VCaP (cell line): Measurements from ENCODE around the gene ATP1A4.

Source experiments
- H3K27ac ChIP-seq: fragments of 450-650 bp; 2 replicates; pipeline ENCODE4 v1.5.1; 2017
- TF ChIP-seq, protein P1 (sequence below): fragments of 450-650 bp; conservative IDR thresholded peaks from 2 replicates; pipeline ENCODE4 v1.5.1; 2017; ENCODE audit warnings: mild to moderate bottlenecking, moderate library complexity

Gene ATP1A4

DNA sequence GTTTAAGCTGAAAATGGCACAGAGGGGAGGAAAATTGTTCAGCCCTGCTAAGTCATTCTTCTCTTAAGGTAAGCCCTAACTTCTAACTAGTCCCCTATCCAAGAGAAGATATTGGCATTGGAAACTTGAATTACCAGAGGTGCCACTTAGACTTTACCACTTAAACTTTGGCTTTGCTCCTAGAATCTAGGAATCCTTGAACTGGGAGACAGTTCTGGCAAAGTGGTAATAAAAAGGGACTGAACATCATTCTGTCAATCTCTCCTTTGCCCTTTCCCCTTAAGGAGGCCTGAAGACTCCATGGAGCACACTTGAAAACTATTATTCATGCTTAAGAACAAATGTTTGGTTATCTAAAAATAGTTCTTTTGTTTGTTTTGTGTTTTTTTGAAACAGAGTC lies 8.4 kb downstream of the ATP1A4 start:
- TF ChIP-seq, protein P1, sequence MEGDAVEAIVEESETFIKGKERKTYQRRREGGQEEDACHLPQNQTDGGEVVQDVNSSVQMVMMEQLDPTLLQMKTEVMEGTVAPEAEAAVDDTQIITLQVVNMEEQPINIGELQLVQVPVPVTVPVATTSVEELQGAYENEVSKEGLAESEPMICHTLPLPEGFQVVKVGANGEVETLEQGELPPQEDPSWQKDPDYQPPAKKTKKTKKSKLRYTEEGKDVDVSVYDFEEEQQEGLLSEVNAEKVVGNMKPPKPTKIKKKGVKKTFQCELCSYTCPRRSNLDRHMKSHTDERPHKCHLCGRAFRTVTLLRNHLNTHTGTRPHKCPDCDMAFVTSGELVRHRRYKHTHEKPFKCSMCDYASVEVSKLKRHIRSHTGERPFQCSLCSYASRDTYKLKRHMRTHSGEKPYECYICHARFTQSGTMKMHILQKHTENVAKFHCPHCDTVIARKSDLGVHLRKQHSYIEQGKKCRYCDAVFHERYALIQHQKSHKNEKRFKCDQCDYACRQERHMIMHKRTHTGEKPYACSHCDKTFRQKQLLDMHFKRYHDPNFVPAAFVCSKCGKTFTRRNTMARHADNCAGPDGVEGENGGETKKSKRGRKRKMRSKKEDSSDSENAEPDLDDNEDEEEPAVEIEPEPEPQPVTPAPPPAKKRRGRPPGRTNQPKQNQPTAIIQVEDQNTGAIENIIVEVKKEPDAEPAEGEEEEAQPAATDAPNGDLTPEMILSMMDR: no peak
- peak overlapping the region; percentile 57 for H3K27ac ChIP-seq

DNA sequence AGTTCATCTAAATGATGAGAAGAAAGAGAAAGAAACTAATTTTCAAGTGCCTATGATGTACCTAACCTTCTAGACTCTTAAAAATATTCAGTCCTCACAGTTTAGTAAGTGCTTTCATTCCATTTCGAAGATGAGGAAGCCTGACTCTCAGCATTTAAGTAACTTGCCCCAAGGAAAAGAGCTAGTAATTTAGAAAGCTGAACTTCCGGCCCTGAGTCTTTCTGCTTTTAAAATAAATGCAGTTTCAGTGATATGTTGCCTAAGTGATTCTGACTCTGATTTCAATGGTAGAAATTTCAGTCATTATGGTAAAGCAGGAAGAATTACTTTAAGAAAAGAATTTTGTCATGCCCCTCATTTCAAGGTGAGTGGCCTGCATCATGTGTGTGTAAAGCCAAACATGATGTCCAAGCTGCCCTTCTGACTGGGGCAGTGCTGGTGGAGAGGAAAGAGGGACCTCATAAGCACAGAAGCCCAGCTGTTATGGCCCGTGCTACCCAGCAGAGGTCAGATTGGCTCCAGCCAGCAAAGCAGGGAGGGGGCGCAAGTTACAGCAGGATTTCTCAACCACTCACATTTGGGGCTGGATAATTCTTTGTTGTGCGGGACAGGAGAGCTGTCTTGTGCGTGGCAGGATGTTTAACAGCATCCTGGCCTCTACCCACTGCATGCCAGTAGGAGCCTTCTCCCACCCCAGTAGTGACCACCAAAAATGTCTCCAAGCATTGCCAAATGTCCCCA lies 10.7 kb downstream of the ATP1A4 start:
- TF ChIP-seq, protein P1: no peak
- no peak overlapping the region for H3K27ac ChIP-seq

DNA sequence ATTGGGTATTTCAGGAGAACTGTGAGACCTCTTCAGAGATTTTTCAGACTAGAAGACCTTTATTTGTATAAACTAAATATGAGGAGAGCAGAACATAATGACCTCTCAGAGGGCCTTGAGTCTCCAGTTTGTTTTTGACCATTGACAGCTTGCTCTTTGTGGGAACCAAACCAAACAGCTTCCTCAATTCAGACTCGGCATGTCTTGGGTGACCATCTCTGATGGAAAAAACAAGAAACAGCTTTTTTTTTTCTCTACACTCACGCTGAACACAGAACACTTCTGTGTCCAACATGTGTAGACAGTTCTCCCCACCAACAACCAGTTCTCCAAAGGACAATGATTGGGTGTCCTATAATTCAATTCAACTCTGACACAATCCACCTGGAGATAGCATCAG lies 11.5 kb downstream of the ATP1A4 start:
- TF ChIP-seq, protein P1: no peak
- H3K27ac ChIP-seq: no peak overlapping the region

DNA sequence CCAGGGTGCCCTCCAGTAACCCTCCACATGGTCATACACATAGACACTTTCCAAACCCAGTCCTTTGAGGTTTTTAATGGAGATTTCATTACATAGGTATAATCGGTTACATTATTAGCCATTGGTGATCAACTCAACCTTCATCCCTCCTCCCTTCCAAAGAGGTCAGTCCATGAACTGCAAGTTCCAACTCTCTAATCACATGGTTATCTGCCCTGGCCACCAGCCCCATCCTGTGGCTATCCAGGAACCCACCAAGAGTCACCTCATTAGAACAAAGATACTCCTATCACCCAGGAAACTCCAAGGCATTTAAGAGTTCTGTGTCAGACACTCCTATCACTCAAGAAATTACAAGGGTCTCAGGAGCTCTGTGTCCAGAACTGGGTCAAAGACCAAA lies 12.2 kb downstream of the ATP1A4 start:
- TF ChIP-seq, protein P1: no peak

DNA sequence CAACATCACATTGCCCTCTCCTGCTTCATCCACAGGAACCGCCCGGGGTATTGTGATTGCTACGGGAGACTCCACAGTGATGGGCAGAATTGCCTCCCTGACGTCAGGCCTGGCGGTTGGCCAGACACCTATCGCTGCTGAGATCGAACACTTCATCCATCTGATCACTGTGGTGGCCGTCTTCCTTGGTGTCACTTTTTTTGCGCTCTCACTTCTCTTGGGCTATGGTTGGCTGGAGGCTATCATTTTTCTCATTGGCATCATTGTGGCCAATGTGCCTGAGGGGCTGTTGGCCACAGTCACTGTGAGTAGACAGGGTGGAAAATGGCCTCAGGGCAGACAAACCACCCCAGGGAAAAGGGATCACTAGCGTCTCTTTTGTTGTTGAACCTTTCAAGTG lies 12.7 kb downstream of the ATP1A4 start:
- TF ChIP-seq, protein P1: no peak
- no peak overlapping the region for H3K27ac ChIP-seq

More for the DNA sequence above, 12.2 kb downstream of the ATP1A4 start:
- H3K27ac ChIP-seq: no peak overlapping the region

DNA sequence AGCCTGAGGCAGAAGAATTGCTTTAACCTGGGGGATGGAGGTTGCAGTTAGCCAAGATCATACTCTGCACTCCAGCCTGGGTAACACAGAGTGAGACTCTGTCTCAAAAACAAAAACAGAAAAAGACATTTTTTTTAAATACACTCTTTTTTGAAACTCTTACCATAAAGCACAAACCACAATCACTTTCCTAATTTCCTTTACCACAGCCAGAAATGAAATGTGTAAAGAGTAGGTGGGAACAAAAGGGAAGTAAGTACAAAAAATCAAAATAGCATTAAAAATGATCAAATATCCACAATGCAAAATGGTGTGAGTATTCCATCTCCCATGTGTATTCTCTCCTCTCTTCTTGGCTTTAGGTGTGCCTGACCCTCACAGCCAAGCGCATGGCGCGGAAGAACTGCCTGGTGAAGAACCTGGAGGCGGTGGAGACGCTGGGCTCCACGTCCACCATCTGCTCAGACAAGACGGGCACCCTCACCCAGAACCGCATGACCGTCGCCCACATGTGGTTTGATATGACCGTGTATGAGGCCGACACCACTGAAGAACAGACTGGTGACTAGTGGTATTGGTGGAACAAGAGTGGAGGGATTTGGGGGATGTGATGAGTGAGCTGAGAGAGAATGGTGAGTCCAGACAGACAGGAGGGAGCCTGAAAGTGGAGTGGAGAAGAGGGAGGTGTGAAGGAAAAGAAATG lies 14.9 kb downstream of the ATP1A4 start:
- no peak overlapping the region for H3K27ac ChIP-seq
- TF ChIP-seq, protein P1: no peak

DNA sequence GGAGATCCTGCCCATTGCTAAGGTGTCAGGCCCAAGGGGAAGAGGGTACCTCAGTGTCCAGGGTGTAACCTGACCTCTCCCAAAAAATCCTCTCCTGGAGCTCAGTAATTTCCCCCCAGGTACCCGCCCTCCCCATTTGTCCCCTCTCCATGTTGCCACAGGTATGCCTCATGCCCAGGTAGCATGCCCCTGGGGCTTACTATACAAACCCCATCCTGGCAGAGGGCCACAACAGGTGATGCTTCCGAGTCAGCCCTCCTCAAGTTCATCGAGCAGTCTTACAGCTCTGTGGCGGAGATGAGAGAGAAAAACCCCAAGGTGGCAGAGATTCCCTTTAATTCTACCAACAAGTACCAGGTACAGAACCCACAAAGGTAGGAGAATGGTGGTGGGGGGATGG lies 15.7 kb downstream of the ATP1A4 start:
- TF ChIP-seq, protein P1: no peak
- H3K27ac ChIP-seq: no peak overlapping the region
